Measurements from ENCODE around the gene NR2E1. TPM values are rescaled to one million over a fixed set of nuclear protein-coding genes. Genes with fewer than 3 reads are reported as not detected.

Gene NR2E1
- total and polyA plus RNA-seq, 2 of the 13 experiments (the other 11 are each of a cell fraction or from before 2014, with no cell fraction given), result not detected

GRCh38 chr6:108168501-108169463 is 3.0 kb downstream of the NR2E1 start (continued):
- TF ChIP-seq GZF1 (CRISPR knock-in tag; IDR thresholded peaks at IDR 0.05) (no peak), ZNF205 (CRISPR knock-in tag; IDR thresholded peaks at IDR 0.05) (no peak), ZNF530 (CRISPR knock-in tag; IDR thresholded peaks at IDR 0.05; ENCODE audit: low read depth) (no peak), ZNF451 (CRISPR knock-in tag; IDR thresholded peaks at IDR 0.05) (no peak), HES4 (CRISPR knock-in tag; IDR thresholded peaks at IDR 0.05; ENCODE audit: borderline replicate concordance) (0 out of 2 replicates have a peak, but pooled peaks have one; percentile 19), SMC3 (IDR thresholded peaks at IDR 0.05; ENCODE audit: low read length) (no peak), ZNF431 (CRISPR knock-in tag; IDR thresholded peaks at IDR 0.05; ENCODE audit: borderline replicate concordance, low read depth) (no peak), ERF (CRISPR knock-in tag; IDR thresholded peaks at IDR 0.05) (no peak), MAZ (IDR thresholded peaks at IDR 0.05; ENCODE audit: borderline replicate concordance, low read depth, low read length) (no peak), MAZ (CRISPR knock-in tag; IDR thresholded peaks at IDR 0.05; ENCODE audit: low read depth) (0 out of 2 replicates have a peak, but pooled peaks have one; percentile 21), CHD4 (IDR thresholded peaks at IDR 0.05; ENCODE audit: borderline replicate concordance, low read length) (no peak), ZFP90 (CRISPR knock-in tag; IDR thresholded peaks at IDR 0.05; ENCODE audit: borderline replicate concordance) (no peak), ZNF720 (CRISPR knock-in tag; IDR thresholded peaks at IDR 0.05) (no peak), ZNF562 (CRISPR knock-in tag; IDR thresholded peaks at IDR 0.05; ENCODE audit: borderline replicate concordance) (no peak), MATR3 (CRISPR knock-in tag; IDR thresholded peaks at IDR 0.05) (no peak)
- TF ChIP-seq, protein P1, sequence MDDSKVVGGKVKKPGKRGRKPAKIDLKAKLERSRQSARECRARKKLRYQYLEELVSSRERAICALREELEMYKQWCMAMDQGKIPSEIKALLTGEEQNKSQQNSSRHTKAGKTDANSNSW (CRISPR knock-in tag; IDR thresholded peaks at IDR 0.05; ENCODE audit: borderline replicate concordance), result no peak
- TF ChIP-seq, protein P2, sequence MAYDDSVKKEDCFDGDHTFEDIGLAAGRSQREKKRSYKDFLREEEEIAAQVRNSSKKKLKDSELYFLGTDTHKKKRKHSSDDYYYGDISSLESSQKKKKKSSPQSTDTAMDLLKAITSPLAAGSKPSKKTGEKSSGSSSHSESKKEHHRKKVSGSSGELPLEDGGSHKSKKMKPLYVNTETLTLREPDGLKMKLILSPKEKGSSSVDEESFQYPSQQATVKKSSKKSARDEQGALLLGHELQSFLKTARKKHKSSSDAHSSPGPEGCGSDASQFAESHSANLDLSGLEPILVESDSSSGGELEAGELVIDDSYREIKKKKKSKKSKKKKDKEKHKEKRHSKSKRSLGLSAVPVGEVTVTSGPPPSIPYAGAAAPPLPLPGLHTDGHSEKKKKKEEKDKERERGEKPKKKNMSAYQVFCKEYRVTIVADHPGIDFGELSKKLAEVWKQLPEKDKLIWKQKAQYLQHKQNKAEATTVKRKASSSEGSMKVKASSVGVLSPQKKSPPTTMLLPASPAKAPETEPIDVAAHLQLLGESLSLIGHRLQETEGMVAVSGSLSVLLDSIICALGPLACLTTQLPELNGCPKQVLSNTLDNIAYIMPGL (CRISPR knock-in tag; IDR thresholded peaks at IDR 0.05; ENCODE audit: borderline replicate concordance in 1 of 2, low read depth in 1 of 2), result peak in 1 of 2 experiments; percentile 35; a peak in 1 of 4 replicates
- TF ChIP-seq, protein P3, sequence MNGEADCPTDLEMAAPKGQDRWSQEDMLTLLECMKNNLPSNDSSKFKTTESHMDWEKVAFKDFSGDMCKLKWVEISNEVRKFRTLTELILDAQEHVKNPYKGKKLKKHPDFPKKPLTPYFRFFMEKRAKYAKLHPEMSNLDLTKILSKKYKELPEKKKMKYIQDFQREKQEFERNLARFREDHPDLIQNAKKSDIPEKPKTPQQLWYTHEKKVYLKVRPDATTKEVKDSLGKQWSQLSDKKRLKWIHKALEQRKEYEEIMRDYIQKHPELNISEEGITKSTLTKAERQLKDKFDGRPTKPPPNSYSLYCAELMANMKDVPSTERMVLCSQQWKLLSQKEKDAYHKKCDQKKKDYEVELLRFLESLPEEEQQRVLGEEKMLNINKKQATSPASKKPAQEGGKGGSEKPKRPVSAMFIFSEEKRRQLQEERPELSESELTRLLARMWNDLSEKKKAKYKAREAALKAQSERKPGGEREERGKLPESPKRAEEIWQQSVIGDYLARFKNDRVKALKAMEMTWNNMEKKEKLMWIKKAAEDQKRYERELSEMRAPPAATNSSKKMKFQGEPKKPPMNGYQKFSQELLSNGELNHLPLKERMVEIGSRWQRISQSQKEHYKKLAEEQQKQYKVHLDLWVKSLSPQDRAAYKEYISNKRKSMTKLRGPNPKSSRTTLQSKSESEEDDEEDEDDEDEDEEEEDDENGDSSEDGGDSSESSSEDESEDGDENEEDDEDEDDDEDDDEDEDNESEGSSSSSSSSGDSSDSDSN (CRISPR knock-in tag; IDR thresholded peaks at IDR 0.05), result peak; percentile 87
